HL-60 (cell line): ENCODE data around the gene ABHD8.

Experiments used
- GABPA ChIP-seq: IDR thresholded peaks from 2 replicates; pipeline ENCODE4 v1.6.1; 2012; ENCODE audit warnings: low read depth
- POLR2AphosphoS5 ChIP-seq: IDR thresholded peaks from 2 replicates; pipeline ENCODE4 v1.6.1; 2012; ENCODE audit warnings: low read depth
- REST ChIP-seq: IDR thresholded peaks from 2 replicates; pipeline ENCODE4 v1.6.1; 2012; ENCODE audit warnings: low read depth; ENCODE audit not compliant: insufficient replicate concordance
- SPI1 ChIP-seq: IDR thresholded peaks from 2 replicates; pipeline ENCODE4 v1.6.1; 2012; ENCODE audit warnings: low read depth, mild to moderate bottlenecking, borderline replicate concordance
- TF ChIP-seq, protein P1 (sequence below): IDR thresholded peaks from one replicate; pipeline ENCODE4 v1.5.1; 2011; ENCODE audit warnings: low read length, control low read depth, inconsistent platforms; ENCODE audit not compliant: insufficient read depth

- TF ChIP-seq, protein P1, sequence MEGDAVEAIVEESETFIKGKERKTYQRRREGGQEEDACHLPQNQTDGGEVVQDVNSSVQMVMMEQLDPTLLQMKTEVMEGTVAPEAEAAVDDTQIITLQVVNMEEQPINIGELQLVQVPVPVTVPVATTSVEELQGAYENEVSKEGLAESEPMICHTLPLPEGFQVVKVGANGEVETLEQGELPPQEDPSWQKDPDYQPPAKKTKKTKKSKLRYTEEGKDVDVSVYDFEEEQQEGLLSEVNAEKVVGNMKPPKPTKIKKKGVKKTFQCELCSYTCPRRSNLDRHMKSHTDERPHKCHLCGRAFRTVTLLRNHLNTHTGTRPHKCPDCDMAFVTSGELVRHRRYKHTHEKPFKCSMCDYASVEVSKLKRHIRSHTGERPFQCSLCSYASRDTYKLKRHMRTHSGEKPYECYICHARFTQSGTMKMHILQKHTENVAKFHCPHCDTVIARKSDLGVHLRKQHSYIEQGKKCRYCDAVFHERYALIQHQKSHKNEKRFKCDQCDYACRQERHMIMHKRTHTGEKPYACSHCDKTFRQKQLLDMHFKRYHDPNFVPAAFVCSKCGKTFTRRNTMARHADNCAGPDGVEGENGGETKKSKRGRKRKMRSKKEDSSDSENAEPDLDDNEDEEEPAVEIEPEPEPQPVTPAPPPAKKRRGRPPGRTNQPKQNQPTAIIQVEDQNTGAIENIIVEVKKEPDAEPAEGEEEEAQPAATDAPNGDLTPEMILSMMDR, result no peak
- TF ChIP-seq POLR2AphosphoS5, result no peak
- TF ChIP-seq SPI1, result no peak
- TF ChIP-seq REST, result no peak
- no peak for TF ChIP-seq GABPA
These were observed 36.0 kb upstream of the ABHD8 start for GRCh38 chr19:17339088-17339741.
